ENCODE data around the gene TAF11L10. TPM values are rescaled to one million over a fixed set of nuclear protein-coding genes. Genes with fewer than 3 reads are reported as not detected.
"Not testable (repeated sequence)": the region's sequence is repeated elsewhere in the genome, so short reads cannot be mapped to it uniquely, and the experiment has no call there.

TAF11L10 gene
- polyA plus RNA-seq, 1 donor (not counting 4 experiments of a cell fraction or from before 2014, with no cell fraction given) = not detected

DNA sequence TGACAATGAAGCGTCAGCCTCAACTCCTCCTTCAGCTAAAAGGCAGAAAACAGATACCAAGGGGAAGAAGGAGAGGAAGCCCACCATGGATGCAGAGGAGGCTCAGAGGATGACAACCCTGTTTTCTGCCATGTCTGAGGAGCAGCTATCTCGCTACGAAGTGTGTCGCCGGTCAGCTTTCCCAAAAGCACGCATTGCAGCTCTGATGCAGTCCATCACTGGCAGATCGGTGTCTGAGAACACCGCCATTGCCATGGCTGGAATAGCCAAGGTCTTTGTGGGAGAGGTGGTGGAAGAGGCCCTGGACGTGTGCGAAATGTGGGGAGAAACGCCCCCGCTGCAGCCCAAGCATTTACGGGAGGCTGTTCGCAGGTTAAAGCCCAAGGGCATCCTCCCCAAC lies 7.3 kb upstream of the TAF11L10 start:
- H3K4me3 ChIP-seq (ENCODE audit: control insufficient read depth in 2 of 3, extremely low read depth in 1 of 3, insufficient read depth in 2 of 3, low read depth in 1 of 3, low read length in 3 of 3) = no peak overlapping the region
- no peak for TF ChIP-seq EZH2 (IDR thresholded peaks at IDR 0.05; ENCODE audit: low read length)
- TF ChIP-seq, protein P1, sequence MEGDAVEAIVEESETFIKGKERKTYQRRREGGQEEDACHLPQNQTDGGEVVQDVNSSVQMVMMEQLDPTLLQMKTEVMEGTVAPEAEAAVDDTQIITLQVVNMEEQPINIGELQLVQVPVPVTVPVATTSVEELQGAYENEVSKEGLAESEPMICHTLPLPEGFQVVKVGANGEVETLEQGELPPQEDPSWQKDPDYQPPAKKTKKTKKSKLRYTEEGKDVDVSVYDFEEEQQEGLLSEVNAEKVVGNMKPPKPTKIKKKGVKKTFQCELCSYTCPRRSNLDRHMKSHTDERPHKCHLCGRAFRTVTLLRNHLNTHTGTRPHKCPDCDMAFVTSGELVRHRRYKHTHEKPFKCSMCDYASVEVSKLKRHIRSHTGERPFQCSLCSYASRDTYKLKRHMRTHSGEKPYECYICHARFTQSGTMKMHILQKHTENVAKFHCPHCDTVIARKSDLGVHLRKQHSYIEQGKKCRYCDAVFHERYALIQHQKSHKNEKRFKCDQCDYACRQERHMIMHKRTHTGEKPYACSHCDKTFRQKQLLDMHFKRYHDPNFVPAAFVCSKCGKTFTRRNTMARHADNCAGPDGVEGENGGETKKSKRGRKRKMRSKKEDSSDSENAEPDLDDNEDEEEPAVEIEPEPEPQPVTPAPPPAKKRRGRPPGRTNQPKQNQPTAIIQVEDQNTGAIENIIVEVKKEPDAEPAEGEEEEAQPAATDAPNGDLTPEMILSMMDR (optimal IDR thresholded peaks at IDR 0.05 in 1 of 3, IDR thresholded peaks at IDR 0.05 in 1 of 3, conservative IDR thresholded peaks at IDR 0.05 in 1 of 3; ENCODE audit: extremely low read depth in 1 of 3, insufficient read depth in 2 of 3, low read length in 3 of 3) = no peak
- H4K20me1 ChIP-seq (ENCODE audit: control insufficient read depth, extremely low read depth, insufficient read depth, low read length) = no peaks in the 10 kb centered on the region
- FAIRE-seq = no peak
- no peak overlapping the region for H2AFZ ChIP-seq (ENCODE audit: control insufficient read depth, low read length)
- DNase-seq (ENCODE audit: low read depth, low spot score) = no peak
- peaks cover 4% of the 10 kb centered on the region for H3K9me3 ChIP-seq (ENCODE audit: control insufficient read depth, low read depth, low read length)
- no peaks in the 10 kb centered on the region for H3K36me3 ChIP-seq (ENCODE audit: control insufficient read depth in 2 of 2, extremely low read depth in 1 of 2, insufficient read depth in 2 of 2, low read length in 2 of 2)
- H3K9me1 ChIP-seq (ENCODE audit: control insufficient read depth, extremely low read depth, insufficient read depth, low read length) = no peaks in the 10 kb centered on the region
- H3K27ac ChIP-seq (ENCODE audit: control insufficient read depth, insufficient read depth, low read length) = no peak overlapping the region
- no peaks in the 10 kb centered on the region for H3K79me2 ChIP-seq (ENCODE audit: control insufficient read depth, insufficient read depth, low read length)
- no peaks in the 10 kb centered on the region for H3K4me1 ChIP-seq (ENCODE audit: control insufficient read depth, extremely low read depth, insufficient read depth, low read length)
- H3K9ac ChIP-seq (ENCODE audit: control insufficient read depth, extremely low read depth, insufficient read depth, low read length) = no peak overlapping the region
- no peaks in the 10 kb centered on the region for H3K27me3 ChIP-seq (ENCODE audit: control insufficient read depth, extremely low read depth, insufficient read depth, low read length)
- H3K4me2 ChIP-seq (ENCODE audit: control insufficient read depth, extremely low read depth, insufficient read depth, low read depth, low read length) = no peak overlapping the region
- dilution Hi-C loops (cut with MboI; ENCODE audit: extremely low pct_ligation_motif_present, low sequenced_read_pairs) = no loop called here

DNA sequence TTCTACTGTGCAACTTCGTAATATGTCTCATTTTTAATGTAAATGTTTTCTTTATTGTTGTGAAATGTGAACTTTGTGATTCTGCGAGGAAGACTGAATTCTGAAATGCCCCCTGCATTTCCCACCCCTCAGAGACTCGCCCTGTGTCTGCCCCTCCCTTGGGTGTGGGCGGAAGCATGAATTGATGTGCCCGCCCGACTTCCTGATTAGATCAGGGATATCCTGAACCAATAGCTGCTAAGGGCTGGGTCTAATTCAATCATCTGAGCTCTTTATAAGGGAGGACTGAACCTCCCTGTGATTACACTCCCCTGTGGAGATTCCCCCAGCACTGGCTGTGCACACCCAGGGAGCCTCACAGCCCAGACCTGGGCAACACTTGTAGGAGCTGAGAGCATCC lies 6.3 kb upstream of the TAF11L10 start, which contains the start of gene TAF11L11:
Gene TAF11L11, plus strand, starts transcription at position 304 of the 400 bp plus-strand sequence.
- H3K4me1 ChIP-seq (ENCODE audit: control insufficient read depth, extremely low read depth, insufficient read depth, low read length); H3K9ac ChIP-seq (ENCODE audit: control insufficient read depth, extremely low read depth, insufficient read depth, low read length); dilution Hi-C loops (cut with MboI; ENCODE audit: extremely low pct_ligation_motif_present, low sequenced_read_pairs); H3K36me3 ChIP-seq (ENCODE audit: control insufficient read depth in 2 of 2, extremely low read depth in 1 of 2, insufficient read depth in 2 of 2, low read length in 2 of 2); DNase-seq (ENCODE audit: low read depth, low spot score); H4K20me1 ChIP-seq (ENCODE audit: control insufficient read depth, extremely low read depth, insufficient read depth, low read length); H3K9me1 ChIP-seq (ENCODE audit: control insufficient read depth, extremely low read depth, insufficient read depth, low read length); H3K27me3 ChIP-seq (ENCODE audit: control insufficient read depth, extremely low read depth, insufficient read depth, low read length); FAIRE-seq; H2AFZ ChIP-seq (ENCODE audit: control insufficient read depth, low read length); H3K4me3 ChIP-seq (ENCODE audit: control insufficient read depth in 2 of 3, extremely low read depth in 1 of 3, insufficient read depth in 2 of 3, low read depth in 1 of 3, low read length in 3 of 3); H3K27ac ChIP-seq (ENCODE audit: control insufficient read depth, insufficient read depth, low read length); H3K4me2 ChIP-seq (ENCODE audit: control insufficient read depth, extremely low read depth, insufficient read depth, low read depth, low read length); H3K9me3 ChIP-seq (ENCODE audit: control insufficient read depth, low read depth, low read length); H3K79me2 ChIP-seq (ENCODE audit: control insufficient read depth, insufficient read depth, low read length): not testable (repeated sequence)

DNA sequence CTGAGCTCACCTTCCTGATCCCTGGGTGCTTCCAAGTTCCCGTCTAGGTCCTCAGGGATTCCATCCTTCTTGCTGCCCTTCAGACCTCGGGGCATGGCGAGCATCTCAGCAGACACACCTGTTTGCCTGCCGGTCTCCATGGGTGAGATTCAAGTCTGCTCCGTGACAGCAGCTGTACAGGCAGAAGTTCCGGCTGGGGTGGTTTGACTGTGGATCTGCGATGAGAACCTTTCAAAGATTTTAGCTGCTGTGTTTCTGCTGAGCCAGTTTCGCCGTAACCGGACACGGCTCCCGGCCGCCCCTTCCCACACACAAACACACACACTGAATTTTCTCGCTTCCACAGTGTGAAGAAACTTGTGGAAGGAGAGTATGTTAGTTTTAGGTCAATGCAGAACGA lies 3.4 kb downstream of the TAF11L10 start, which contains the start of gene TAF11L9:
Gene TAF11L9, minus strand, starts transcription at position 140 of the 400 bp plus-strand sequence.
- FAIRE-seq; H3K27me3 ChIP-seq (ENCODE audit: control insufficient read depth, extremely low read depth, insufficient read depth, low read length); H3K9me3 ChIP-seq (ENCODE audit: control insufficient read depth, low read depth, low read length); H3K9me1 ChIP-seq (ENCODE audit: control insufficient read depth, extremely low read depth, insufficient read depth, low read length); H3K79me2 ChIP-seq (ENCODE audit: control insufficient read depth, insufficient read depth, low read length); H3K4me1 ChIP-seq (ENCODE audit: control insufficient read depth, extremely low read depth, insufficient read depth, low read length); H4K20me1 ChIP-seq (ENCODE audit: control insufficient read depth, extremely low read depth, insufficient read depth, low read length); dilution Hi-C loops (cut with MboI; ENCODE audit: extremely low pct_ligation_motif_present, low sequenced_read_pairs); H3K36me3 ChIP-seq (ENCODE audit: control insufficient read depth in 2 of 2, extremely low read depth in 1 of 2, insufficient read depth in 2 of 2, low read length in 2 of 2); H3K27ac ChIP-seq (ENCODE audit: control insufficient read depth, insufficient read depth, low read length); H2AFZ ChIP-seq (ENCODE audit: control insufficient read depth, low read length); H3K4me2 ChIP-seq (ENCODE audit: control insufficient read depth, extremely low read depth, insufficient read depth, low read depth, low read length); DNase-seq (ENCODE audit: low read depth, low spot score); H3K9ac ChIP-seq (ENCODE audit: control insufficient read depth, extremely low read depth, insufficient read depth, low read length); H3K4me3 ChIP-seq (ENCODE audit: control insufficient read depth in 2 of 3, extremely low read depth in 1 of 3, insufficient read depth in 2 of 3, low read depth in 1 of 3, low read length in 3 of 3): not testable (repeated sequence)

DNA sequence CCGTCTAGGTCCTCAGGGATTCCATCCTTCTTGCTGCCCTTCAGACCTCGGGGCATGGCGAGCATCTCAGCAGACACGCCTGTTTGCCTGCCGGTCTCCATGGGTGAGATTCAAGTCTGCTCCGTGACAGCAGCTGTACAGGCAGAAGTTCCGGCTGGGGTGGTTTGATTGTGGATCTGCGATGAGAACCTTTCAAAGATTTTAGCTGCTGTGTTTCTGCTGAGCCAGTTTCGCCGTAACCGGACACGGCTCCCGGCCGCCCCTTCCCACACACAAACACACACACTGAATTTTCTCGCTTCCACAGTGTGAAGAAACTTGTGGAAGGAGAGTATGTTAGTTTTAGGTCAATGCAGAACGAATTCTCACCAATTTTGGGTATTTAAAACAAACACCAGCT lies 6.8 kb downstream of the TAF11L10 start, which contains the start of gene TAF11L8:
Gene TAF11L8, minus strand, starts transcription at position 101 of the 400 bp plus-strand sequence.
- H3K9me3 ChIP-seq (ENCODE audit: control insufficient read depth, low read depth, low read length); H3K27ac ChIP-seq (ENCODE audit: control insufficient read depth, insufficient read depth, low read length); H2AFZ ChIP-seq (ENCODE audit: control insufficient read depth, low read length); H3K9ac ChIP-seq (ENCODE audit: control insufficient read depth, extremely low read depth, insufficient read depth, low read length); H3K27me3 ChIP-seq (ENCODE audit: control insufficient read depth, extremely low read depth, insufficient read depth, low read length); H3K36me3 ChIP-seq (ENCODE audit: control insufficient read depth in 2 of 2, extremely low read depth in 1 of 2, insufficient read depth in 2 of 2, low read length in 2 of 2); H3K79me2 ChIP-seq (ENCODE audit: control insufficient read depth, insufficient read depth, low read length); H3K4me1 ChIP-seq (ENCODE audit: control insufficient read depth, extremely low read depth, insufficient read depth, low read length); DNase-seq (ENCODE audit: low read depth, low spot score); H3K9me1 ChIP-seq (ENCODE audit: control insufficient read depth, extremely low read depth, insufficient read depth, low read length); H3K4me3 ChIP-seq (ENCODE audit: control insufficient read depth in 2 of 3, extremely low read depth in 1 of 3, insufficient read depth in 2 of 3, low read depth in 1 of 3, low read length in 3 of 3); dilution Hi-C loops (cut with MboI; ENCODE audit: extremely low pct_ligation_motif_present, low sequenced_read_pairs); FAIRE-seq; H3K4me2 ChIP-seq (ENCODE audit: control insufficient read depth, extremely low read depth, insufficient read depth, low read depth, low read length); H4K20me1 ChIP-seq (ENCODE audit: control insufficient read depth, extremely low read depth, insufficient read depth, low read length): not testable (repeated sequence)

Data from keratinocyte (primary cell).